GM18499 (cell line): ENCODE data around the gene FERD3L.

Source experiments
- ATAC-seq: cut with Tn5 transposase; IDR thresholded peaks from one replicate; pipeline ENCODE4 v1.9.1; 2021; ENCODE audit warnings: moderate number of reproducible peaks; ENCODE audit not compliant: insufficient read depth, unreplicated experiment

The FERD3L gene

GRCh38 chr7:19102884-19103283 is 42.3 kb downstream of the FERD3L start:
- ATAC-seq: no peak

GRCh38 chr7:19101909-19102308 is 43.3 kb downstream of the FERD3L start:
- ATAC-seq: no peak

GRCh38 chr7:19101472-19101871 is 43.7 kb downstream of the FERD3L start:
- ATAC-seq: no peak

DNA sequence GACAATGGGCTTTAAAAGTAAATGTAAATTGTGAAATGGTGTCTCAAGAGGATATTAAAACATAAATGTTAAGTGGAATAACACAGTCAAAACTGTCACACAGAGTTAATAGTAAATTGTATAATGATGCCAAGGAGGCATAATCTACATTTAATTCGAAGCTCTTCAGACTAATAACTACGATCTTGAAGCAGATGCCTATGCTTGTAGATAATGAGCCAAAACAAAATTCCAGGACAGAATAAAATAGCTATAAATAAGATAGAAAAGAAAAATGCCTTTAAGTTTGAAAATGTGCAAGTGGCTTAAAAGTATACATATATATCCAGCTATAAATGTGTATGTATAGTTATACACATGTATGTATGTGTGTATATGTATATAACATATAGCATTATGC is 45.3 kb downstream of the FERD3L start:
- ATAC-seq: no peak

DNA sequence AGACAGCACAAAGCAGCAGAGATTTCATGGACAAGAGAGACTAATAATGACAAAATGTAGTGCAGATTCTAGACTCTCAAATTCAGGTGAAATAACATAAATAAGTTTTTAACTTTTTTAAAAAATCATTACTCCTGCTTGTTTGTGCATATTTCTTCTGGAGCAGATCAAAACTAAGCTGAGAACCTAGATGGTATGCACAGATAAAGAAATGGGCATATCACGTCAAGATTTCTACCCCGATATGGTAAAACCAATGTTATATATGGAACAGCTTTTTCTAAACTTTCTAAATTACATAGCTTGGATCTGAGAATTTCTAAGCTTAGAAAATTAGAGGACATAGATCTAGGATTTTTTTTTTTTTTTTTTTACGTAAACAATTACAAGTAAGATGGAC is 46.0 kb downstream of the FERD3L start:
- no peak for ATAC-seq

DNA sequence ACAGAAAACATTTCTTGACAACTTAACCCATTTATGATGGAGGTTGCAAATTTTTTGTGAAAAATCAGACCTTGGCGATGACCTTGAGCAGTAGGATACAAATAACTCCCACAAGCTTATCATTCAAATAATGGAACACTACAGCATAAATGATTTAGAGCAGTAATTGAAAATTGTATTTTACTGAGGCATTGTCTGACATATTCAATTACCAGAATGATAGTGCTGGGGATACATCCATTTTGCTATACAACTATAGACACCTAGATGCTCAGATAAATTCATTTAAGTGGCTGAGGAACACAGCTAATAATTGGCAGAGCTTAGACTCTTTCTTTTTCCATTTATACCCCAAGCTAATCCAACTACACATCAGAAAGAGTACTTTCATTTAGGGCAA is 46.7 kb downstream of the FERD3L start:
- no peak for ATAC-seq

DNA sequence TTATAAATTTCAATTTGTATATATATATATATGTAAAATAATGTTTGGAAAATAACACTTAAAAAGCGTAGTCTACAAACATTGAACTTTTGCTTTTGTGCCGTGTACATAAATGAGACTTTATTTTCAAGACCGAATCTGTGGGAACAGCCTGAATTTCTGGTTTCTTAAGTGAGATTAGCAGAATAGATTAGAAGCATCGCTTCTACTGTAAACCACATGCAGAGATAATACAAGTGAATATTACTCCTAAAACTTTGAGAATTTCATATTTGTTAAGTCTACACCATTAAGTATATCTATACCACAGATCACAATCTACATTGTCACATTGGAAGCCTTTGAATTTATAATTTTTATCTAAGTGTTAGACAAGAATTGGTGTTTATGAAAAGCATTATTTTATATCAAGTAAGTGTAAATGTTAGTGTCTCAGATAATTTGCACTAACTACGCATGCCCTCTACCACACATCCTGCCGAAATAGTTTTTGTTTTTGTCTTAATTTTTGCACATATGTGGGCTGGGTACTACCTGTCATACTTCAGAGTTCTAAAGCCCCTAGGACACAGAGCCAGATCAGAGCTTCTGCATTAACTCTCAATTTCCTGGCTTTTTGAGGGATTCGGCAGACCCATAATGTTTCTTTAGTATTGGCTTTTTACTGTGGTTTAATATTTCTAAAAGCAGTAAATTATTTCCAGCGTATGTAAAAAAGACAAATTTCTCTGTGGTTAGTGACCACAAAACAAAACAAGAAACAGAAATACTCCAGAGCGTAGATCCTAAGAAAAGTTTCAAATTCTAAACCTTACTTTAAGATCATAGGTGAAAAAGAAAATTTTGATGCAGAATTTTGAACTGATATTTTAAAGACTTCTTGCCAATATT is 47.8 kb downstream of the FERD3L start:
- no peak for ATAC-seq

- ATAC-seq: no peak
These were observed 49.8 kb downstream of the FERD3L start for GRCh38 chr7:19095353-19095860.
